ENCODE measurements around the gene GYG2. TPM values are rescaled to one million over a fixed set of nuclear protein-coding genes. Genes with fewer than 3 reads are reported as not detected.
A peak's percentile ranks its signal among the peaks of the same experiment; 100 is the strongest.

GYG2 gene
- total RNA-seq, 2 donors from 2014 or later = 52.6 to 108 TPM

GRCh38 chrX:2892816-2893215 is 64.1 kb downstream of the GYG2 start:
- no peaks in the 10 kb centered on the region for H3K4me1 ChIP-seq (ENCODE audit: control insufficient read depth, insufficient read depth, low read length)
- no peak overlapping the region for H3K27ac ChIP-seq (ENCODE audit: low read depth, low read length)
- H3K36me3 ChIP-seq (ENCODE audit: control insufficient read depth, insufficient read depth, low read length) = peaks cover 22% of the 10 kb centered on the region
- Mint-ChIP-seq H3K9me3 (no peaks in the 10 kb centered on the region), H3K27ac (no peak overlapping the region), H3K4me3 (no peak overlapping the region), H3K4me1 (peaks cover 56% of the 10 kb centered on the region), H3K36me3 (ENCODE audit: low read depth) (peaks cover 24% of the 10 kb centered on the region), H3K27me3 (ENCODE audit: insufficient read depth) (no peaks in the 10 kb centered on the region)
- peak; percentile 26 for DNase-seq
- no peak overlapping the region for H3K9ac ChIP-seq (ENCODE audit: extremely low read depth, low read length, poor library complexity, severe bottlenecking)
- H3K27me3 ChIP-seq (ENCODE audit: control insufficient read depth, insufficient read depth, low read length, poor library complexity, severe bottlenecking) = no peaks in the 10 kb centered on the region
- TF ChIP-seq CTCF (conservative IDR thresholded peaks at IDR 0.05) = no peak
- H3K9me3 ChIP-seq (ENCODE audit: control insufficient read depth, low read length) = no peaks in the 10 kb centered on the region
- 96% methylated on average over 5 of the region's 5 CpGs; no CpG with 5 or more reads in 1 of the 2 experiments for WGBS, 2 experiments (ENCODE audit: insufficient coverage in 1 of 2, insufficient read length in 1 of 2)
- peak overlapping the region; percentile 62 for H3K4me3 ChIP-seq (ENCODE audit: low read length)

GRCh38 chrX:2894885-2895292 is 66.2 kb downstream of the GYG2 start:
- no peak overlapping the region for H3K4me3 Mint-ChIP-seq
- WGBS, 2 experiments (ENCODE audit: insufficient coverage in 1 of 2, insufficient read length in 1 of 2) = 93 to 95% methylated on average over 7 of the region's 9 CpGs
- TF ChIP-seq CTCF (conservative IDR thresholded peaks at IDR 0.05) = no peak

GRCh38 chrX:2897311-2897689 is 68.6 kb downstream of the GYG2 start:
- DNase-seq = no peak
- WGBS, 2 experiments (ENCODE audit: insufficient coverage in 1 of 2, insufficient read length in 1 of 2) = 80 to 90% methylated on average over 3 to 12 of the region's 12 CpGs
- peaks cover 38% of the 10 kb centered on the region for H3K4me1 Mint-ChIP-seq
- H3K9me3 ChIP-seq (ENCODE audit: control insufficient read depth, low read length) = peaks cover 17% of the 10 kb centered on the region
- H3K36me3 ChIP-seq (ENCODE audit: control insufficient read depth, insufficient read depth, low read length) = peaks cover 23% of the 10 kb centered on the region
- peaks cover 38% of the 10 kb centered on the region for H3K36me3 Mint-ChIP-seq (ENCODE audit: low read depth)
- peak overlapping the region; percentile 95 for H3K27ac Mint-ChIP-seq
- peaks cover 16% of the 10 kb centered on the region for H3K9me3 Mint-ChIP-seq
- H3K27ac ChIP-seq (ENCODE audit: low read depth, low read length) = no peak overlapping the region
- no peak for TF ChIP-seq CTCF (conservative IDR thresholded peaks at IDR 0.05)
- no peak overlapping the region for H3K4me3 ChIP-seq (ENCODE audit: low read length)
- no peaks in the 10 kb centered on the region for H3K4me1 ChIP-seq (ENCODE audit: control insufficient read depth, insufficient read depth, low read length)
- H3K27me3 ChIP-seq (ENCODE audit: control insufficient read depth, insufficient read depth, low read length, poor library complexity, severe bottlenecking) = no peaks in the 10 kb centered on the region
- H3K27me3 Mint-ChIP-seq (ENCODE audit: insufficient read depth) = no peaks in the 10 kb centered on the region
- peak overlapping the region; percentile 32 for H3K4me3 Mint-ChIP-seq
- H3K9ac ChIP-seq (ENCODE audit: extremely low read depth, low read length, poor library complexity, severe bottlenecking) = no peak overlapping the region

More at GRCh38 chrX:2894885-2895292, 66.2 kb downstream of the GYG2 start:
- H3K36me3 ChIP-seq (ENCODE audit: control insufficient read depth, insufficient read depth, low read length) = peaks cover 22% of the 10 kb centered on the region
- Mint-ChIP-seq H3K27me3 (ENCODE audit: insufficient read depth) (no peaks in the 10 kb centered on the region), H3K27ac (peak overlapping the region; percentile 27), H3K4me1 (peaks cover 53% of the 10 kb centered on the region), H3K36me3 (ENCODE audit: low read depth) (peaks cover 19% of the 10 kb centered on the region), H3K9me3 (peaks cover 2% of the 10 kb centered on the region)
- no peaks in the 10 kb centered on the region for H3K4me1 ChIP-seq (ENCODE audit: control insufficient read depth, insufficient read depth, low read length)
- no peak overlapping the region for H3K4me3 ChIP-seq (ENCODE audit: low read length)
- peak; percentile 48 for DNase-seq
- no peak overlapping the region for H3K27ac ChIP-seq (ENCODE audit: low read depth, low read length)
- H3K27me3 ChIP-seq (ENCODE audit: control insufficient read depth, insufficient read depth, low read length, poor library complexity, severe bottlenecking) = no peaks in the 10 kb centered on the region
- H3K9ac ChIP-seq (ENCODE audit: extremely low read depth, low read length, poor library complexity, severe bottlenecking) = no peak overlapping the region
- no peaks in the 10 kb centered on the region for H3K9me3 ChIP-seq (ENCODE audit: control insufficient read depth, low read length)
